Retina (tissue), 1 donor: ENCODE results near the gene F10.
A peak's percentile ranks its signal among the peaks of the same experiment; 100 is the strongest.
"Not testable (repeated sequence)": the region's sequence is repeated elsewhere in the genome, so short reads cannot be mapped to it uniquely, and the experiment has no call there.

Source experiments
- DNase-seq: peaks from one replicate; pipeline ENCODE4 v3.0.0-alpha.2; 2016

The F10 gene

DNA sequence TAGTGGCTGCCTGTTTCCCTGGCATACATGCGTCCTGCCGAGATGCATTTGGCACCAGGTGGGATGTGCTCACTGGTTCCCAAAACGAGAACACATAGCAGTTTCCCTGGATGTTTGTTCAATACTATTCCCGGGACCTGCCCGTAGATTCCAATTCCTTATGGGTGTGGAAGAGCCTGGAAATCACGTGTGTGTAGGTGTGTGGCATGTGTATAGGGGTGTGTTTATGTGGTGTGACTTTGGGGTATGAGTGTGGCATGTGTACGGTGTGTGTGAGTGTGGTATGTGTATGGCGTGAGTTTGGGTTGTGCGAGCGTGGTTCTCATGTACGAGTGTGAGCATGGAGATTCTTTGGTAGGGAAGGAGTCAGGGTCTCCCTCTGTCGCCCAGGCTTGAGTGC lies 19.9 kb upstream of the F10 start:
- DNase-seq, result no peak

DNA sequence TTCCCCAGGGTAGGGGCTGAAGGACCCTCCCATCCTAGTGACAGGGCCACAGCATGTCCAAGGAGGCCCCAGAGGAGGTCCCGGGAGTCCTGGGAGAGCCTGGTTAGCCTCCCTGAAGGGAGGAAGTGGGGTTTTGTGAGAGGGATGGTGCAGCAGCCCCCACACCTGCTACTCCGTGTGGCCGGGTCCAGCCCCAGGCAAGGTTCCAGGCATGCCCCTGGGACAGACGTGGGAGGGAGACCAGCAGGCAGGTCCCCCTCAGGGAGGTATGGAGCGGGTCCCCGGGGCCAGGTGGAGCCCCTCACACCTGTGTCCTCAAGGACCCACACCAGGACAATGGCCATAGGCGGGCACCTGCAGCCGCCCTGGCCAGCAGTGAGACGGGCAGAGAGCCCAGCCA lies 19.0 kb upstream of the F10 start:
- DNase-seq, result no peak

DNA sequence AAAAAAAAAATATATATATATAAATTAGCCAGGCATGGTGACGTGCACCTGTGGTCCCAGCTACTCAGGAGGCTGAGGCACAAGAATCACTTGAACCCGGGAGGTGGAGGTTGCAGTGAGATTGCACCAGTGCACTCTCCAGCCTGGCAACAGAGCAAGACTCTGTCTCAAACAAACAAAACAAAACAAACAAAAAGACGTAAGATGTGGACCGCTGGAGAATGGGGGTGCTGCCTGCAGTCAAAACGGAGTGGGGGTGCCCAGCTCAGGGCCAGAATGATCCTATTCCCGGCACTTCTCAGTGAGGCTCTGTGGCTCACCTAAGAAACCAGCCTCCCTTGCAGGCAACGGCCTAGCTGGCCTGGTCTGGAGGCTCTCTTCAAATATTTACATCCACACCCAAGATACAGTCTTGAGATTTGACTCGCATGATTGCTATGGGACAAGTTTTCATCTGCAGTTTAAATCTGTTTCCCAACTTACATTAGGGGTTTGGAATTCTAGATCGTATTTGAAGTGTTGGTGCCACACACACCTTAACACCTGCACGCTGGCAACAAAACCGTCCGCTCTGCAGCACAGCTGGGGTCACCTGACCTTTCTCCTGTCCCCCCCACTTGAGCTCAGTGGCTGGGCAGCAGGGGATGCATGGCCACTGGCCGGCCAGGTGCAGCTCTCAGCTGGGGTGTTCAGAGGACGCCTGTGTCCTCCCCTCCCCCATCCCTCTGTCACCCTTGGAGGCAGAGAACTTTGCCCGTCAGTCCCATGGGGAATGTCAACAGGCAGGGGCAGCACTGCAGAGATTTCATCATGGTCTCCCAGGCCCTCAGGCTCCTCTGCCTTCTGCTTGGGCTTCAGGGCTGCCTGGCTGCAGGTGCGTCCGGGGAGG lies 17.3 kb upstream of the F10 start, which contains the start of gene F7:
Gene F7, plus strand, starts transcription at position 760 of the 889 bp plus-strand sequence. Its CDS starts 51 bp downstream, at position 811.
- DNase-seq, result no peak

DNA sequence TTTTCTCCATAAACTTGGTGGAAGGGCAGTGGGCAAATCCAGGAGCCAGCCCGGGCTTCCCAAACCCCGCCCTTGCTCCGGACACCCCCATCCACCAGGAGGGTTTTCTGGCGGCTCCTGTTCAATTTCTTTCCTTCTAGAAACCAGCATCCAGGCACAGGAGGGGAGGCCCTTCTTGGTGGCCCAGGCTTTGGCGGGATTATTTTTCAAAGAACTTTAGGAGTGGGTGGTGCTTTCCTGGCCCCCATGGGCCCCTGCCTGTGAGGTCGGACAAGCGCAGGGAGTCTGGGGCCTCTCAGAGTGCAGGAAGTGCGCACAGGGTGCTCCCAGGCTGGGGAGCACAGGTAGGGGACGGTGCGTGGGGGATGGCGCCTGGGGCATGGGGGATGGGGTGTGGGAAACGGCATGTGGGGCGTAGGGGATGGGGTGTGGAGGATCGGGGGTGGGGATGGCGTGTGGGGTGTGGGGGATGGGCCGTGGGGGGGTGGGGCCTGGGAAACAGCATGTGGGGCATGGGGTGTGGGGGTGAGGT lies 16.6 kb upstream of the F10 start:
- DNase-seq, result no peak

DNA sequence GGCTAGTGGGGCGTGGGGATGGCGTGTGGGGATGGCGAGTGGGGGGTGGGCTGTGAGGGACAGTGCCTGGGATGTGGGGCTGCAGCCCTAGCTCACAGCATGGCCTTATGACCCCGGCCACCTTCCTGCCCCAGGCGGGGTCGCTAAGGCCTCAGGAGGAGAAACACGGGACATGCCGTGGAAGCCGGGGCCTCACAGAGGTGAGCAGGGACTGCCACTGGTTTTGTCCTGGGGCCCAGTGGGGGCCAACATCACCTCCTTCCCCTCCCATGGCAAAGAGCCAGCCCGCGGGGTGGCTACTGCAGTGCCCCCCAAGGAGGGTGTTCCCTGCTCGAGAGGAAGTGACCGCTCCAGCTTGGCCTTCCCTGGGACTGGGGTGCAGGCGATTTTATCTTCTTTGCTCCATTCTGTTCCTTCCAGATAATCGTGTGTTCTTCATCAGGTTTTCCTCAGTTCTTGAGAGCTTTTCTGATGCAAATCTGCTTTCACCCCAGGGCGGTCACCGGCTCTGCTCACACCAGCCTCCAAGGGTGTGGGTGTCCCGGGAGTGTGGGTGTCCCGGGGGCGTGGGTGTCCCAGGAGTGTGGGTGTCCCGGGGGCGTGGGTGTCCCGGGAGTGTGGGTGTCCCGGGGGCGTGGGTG lies 15.8 kb upstream of the F10 start:
- no peak for DNase-seq

DNA sequence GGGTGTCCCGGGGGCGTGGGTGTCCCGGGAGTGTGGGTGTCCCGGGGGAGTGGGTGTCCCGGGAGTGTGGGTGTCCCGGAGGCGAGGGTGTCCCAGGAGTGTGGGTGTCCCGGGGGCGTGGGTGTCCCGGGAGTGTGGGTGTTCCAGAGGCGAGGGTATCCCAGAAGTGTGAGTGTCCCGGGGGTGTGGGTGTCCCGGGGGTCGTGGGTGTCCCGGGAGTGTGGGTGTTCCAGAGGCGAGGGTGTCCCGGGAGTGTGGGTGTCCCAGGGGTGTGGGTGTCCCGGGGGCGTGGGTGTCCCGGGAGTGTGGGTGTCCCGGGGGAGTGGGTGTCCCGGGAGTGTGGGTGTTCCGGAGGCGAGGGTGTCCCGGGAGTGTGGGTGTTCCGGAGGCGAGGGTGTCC lies 14.1 kb upstream of the F10 start:
- DNase-seq, result not testable (repeated sequence)

DNA sequence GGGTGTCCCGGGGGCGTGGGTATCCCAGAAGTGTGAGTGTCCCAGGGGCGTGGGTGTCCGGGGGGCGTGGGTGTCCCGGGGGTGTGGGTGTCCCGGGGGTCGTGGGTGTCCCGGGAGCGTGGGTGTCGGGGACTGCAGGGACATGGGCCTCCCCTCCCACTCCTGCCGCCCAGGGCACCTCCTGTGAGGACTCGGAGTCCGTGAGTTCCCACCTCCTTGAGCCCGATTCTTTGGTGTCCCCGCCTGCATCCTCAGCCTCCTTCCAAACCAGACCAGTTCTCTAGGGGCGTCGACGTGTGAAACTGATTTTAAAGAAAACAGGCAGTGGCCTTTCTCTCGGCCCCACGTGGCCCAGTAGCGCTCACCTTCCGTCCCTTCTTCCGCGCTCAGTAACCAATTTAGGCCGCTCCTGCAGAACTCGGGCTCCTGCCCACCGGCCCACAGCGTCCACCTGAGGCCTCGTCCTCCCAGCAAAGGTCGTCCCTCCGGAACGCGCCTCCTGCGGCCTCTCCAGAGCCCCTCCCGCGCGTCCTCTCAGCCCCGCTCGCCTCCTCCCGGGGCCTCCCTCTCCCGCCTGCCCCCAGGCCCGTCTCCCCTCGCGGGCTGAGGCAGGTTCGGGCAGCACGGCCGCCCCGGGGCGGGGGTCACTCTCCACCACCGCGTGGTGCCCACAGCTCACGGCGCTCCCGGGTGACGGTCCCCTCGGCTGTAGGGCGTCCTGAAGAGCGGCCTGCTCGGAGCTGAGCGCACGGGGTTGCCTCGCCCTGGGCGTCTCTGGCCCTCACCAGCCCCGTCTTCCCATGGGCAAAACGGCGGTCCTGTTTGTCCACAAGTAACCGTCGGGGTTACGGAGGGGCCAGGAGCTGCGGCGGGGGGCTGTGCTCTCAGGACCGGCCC lies 13.2 kb upstream of the F10 start:
- peak; percentile 70 for DNase-seq

DNA sequence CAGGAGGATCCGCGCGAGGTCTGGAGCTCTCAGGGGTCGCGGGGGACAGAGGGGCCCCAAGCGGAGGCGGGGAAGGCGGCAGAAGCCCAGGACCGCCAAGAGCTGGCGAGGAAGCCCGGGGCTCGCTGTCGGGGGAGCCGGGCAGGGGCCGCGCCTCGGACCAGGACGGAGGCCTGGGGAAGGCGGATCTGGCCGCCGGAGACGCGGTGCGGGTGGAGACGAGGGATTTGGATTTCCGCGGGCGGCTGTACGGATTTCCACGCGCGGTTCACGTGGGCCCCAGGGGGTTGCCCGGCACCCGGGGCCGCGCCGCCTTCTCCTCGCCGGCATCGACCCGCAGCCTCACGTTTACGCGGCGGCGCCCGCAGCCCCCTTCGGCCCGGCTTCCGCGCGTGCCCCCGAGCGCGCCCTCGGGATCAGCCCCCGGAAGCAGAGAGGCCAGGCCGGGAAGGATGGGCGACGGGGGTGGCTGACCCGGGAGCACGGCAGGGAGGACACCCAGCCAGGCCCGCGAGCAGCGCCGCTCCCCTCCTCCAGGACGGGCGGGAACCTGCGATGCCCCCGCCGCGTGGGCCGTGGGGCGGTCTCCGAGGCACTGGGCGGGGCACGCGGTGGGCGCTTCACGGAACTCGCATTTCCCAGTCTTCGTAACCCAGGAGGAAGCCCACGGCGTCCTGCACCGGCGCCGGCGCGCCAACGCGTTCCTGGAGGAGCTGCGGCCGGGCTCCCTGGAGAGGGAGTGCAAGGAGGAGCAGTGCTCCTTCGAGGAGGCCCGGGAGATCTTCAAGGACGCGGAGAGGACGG lies 12.3 kb upstream of the F10 start:
- DNase-seq, result peak; percentile 82

DNA sequence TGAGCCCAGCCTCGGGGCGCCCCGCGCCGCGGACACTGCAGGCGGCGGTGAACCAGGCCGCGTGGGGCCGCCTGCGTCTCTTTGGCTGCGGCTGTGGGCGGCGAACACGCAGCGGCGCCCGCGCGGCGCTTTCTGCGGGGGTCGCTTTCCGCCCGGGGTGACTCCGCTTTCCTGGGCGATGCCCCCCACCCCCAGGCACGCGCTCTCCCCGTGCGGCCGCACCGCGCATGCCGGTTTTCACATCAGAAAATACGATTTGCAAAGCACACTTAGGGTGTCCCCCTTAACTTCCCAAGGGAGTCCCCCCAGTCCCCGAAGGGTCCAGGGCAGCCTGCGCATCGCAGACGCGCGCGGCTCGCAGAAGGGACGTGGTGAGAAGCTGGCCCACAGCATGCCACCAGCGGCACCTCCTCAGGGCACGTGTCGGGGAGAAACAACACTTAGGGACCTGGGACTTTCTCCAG lies 11.7 kb upstream of the F10 start:
- no peak for DNase-seq

DNA sequence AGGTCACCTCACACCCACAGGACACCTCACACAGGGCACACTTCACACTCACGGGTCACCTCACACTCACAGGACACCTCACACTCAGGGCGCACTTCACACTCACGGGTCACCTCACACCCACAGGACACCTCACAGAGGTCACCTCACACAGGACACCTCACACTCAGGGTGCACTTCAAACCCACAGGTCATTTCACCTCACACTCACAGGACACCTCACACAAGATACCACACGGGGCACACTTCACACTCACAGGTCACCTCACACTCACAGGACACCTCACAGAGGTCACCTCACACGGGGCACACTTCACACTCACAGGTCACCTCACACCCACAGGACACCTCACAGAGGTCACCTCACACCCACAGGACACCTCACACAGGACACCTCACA lies 10.8 kb upstream of the F10 start:
- DNase-seq, result not testable (repeated sequence)

DNA sequence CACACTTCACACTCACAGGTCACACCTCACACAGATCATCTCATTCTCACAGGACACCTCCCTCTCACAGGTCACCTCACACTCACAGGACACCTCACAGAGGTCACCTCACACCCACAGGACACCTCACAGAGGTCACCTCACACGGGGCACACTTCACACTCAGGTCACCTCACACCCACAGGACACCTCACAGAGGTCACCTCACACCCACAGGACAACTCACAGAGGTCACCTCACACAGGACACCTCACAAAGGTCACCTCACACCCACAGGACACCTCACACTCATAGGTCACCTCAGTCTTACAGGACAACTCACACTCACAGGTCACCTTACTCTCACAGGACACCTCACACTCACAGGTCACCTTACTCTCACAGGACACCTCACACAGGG lies 10.1 kb upstream of the F10 start:
- DNase-seq, result not testable (repeated sequence)

DNA sequence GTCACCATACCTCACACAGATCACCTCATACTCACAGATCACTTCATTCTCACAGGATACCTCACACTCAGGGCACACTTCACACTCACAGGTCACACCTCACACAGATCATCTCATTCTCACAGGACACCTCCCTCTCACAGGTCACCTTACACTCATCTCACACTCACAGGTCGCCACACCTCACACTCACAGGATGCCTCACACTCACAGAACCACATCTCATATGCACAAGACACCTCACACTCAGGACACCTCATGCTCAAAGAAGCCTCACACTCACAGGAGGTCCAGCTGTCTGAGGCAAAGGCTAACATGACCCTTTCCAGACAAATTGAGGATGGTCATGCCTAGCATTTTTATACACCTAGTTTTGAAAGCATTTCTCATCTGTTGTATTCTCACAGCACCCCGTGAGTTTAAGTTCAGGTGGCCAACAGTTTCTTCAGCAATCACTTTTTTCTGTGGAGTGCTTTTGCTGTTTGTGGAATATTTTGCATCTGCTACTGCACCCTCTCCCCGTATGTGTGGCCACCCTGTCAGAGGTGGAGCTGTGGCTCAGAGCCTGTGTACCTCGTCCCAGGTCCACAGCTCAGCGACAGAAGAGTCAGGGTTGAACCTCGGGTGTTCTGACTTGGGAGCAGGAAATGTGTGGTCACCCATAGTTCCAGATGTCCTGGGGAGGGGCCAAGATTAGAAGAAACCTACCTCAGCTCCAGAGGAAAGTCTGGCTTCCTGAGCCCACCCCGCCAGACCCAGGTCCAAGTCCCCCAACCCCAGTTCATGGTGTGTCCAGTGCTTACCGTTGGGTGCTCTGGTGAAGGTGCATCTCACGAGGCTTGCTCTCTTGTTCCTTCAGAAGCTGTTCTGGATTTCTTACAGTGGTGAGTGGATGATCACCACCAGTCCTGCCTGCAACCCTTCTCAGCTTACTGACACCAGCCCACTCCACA lies 9.4 kb upstream of the F10 start:
- DNase-seq, result no peak

DNA sequence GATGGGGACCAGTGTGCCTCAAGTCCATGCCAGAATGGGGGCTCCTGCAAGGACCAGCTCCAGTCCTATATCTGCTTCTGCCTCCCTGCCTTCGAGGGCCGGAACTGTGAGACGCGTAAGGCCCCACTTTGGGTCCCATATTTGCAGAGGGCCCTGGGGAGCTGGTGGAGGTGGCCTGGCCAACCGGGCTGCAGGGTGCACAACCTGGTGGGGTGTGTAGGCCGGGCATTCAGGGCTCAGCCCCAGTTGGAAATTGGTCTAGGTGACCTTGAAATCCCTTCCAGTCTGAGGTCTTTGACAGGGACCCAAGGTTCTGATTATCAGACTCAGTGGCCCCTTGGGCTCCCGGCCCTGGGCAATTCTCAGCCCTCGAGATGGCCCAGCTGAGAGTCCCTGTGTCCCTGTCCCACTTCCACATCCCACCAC lies 8.7 kb upstream of the F10 start:
- no peak for DNase-seq

DNA sequence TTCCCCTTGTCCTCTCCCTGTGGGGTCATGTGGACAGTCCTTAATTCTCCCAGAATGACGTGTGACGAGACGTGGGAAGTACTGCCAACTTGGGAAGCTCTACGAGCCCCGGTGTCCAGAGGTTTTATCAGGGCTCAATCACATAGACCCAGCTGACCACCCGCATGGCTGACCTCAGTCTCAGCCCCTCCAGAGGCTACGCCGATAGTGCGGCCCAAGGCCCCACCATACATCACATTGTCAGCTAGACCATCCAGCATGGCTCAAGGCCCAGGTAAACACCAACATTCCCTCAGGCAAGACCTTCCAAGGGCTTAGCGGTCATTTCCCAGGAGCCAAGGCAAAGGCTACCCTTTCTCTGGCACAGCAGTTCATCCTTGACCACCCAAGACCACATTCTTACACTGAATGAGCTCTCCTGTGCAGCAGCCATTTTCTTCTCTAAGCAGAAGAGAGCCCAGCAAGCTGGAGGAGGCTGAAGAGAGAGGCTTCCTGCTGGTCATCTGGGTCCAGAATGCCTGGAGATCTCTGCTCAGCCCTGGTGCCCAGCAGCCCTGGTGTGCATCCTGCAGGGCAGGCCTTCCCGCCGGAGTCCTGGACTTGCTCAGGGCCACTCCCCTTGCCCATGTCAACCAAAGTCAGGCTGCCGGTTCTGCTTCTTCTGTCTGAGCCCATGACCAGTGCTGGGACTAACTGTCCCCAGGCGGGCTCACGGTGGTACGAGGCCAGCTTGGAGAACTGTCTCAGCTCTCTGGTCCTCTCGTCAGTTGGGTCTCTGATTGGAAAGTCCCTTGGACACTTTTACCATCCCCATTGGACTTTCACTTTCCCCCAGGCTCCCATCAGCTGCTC lies 7.9 kb upstream of the F10 start:
- no peak for DNase-seq

DNA sequence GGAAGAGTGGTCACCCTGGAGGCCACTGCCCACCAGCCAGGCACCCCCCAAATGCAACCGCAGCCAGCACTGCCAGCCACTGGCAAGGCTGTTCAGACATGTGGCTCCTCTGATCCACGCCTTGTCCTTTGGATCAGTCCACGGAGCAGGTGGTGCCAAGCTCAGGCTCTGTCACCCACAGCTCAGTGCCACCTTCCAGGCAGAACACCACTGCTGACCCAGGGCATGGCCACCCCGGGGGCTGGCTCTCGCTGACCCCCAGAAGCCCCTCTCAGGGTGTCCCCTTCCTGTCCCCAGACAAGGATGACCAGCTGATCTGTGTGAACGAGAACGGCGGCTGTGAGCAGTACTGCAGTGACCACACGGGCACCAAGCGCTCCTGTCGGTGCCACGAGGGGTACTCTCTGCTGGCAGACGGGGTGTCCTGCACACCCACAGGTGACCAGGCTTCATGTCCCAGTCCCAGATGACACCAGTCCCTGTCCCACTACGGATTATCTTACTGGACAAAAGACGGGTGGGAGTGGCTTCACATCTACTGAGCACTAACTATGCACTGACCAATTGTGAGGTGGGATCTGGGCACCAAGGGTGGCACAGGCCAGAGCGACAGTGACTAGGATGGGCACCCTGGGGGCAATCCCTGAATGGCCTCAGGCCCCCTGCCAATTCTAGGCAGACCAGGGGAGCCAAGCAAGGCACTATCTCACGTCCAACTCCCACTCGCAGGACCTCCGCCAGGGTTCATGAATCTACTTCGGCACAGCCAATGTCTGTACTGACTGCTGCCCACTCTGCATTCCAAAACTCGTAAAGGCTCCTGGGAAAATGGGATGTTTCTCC lies 7.0 kb upstream of the F10 start:
- no peak for DNase-seq

DNA sequence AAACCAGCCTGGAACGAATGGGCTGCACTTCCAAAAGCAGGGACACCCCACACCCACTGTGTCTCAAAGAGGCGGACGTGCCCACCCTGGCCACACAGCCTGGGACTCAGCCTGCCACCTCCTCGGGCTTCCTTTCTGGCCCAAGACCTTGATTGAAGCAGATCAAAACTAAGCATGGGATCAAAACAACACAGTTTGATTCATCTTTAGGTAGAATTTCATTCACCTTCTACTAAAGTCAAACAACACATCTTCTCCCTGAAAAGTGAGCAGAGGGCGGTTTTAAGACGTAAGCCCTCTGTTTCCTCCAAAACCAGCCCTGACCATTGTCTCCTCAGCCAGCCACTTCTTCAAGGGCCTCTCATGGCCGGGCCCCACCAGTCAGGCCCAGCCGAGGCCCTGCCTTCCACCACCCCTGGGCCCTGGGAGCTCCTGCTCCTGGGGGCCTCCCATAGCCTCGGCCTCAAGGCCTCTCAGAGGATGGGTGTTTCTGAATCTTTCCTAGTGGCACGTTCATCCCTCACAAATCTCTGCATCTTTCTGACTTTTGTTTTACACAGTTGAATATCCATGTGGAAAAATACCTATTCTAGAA lies 6.3 kb upstream of the F10 start:
- no peak for DNase-seq

DNA sequence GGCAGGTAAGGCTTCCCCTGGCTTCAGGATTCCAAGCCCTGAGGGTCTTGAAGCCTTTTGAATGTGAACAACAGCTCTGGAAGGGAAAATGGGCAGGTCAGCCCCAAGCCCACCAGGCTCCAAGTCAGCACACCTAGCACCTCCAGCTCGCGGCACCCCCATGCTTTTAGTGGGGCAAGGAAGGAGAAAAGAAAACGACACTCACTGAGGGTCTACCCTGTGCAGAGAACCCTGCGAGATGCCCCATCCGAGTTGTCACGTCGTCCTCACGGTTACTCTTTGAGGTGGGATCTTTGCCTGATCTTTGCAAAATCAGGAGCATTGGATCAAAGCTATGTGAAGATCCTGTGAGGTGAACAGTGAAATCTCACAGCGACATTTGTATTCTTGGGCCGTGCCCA lies 5.7 kb upstream of the F10 start:
- no peak for DNase-seq

DNA sequence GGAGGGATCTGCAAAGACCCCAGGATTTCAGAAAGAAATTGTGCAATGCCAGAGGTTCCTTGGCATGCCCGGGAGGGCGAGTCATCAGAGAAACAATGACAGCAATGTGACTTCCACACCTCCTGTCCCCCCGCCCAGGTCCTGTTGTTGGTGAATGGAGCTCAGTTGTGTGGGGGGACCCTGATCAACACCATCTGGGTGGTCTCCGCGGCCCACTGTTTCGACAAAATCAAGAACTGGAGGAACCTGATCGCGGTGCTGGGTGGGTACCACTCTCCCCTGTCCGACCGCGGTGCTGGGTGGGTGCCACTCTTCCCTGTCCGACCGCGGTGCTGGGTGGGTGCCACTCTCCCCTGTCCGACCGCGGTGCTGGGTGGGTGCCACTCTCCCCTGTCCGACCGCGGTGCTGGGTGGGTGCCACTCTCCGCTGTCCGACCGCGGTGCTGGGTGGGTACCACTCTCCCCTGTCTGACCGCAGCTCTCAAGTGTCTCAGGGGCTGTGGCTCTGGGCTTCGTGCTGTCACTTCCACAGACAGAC lies 5.2 kb upstream of the F10 start:
- no peak for DNase-seq
